Thymus (tissue), 11 donors: Measurements from ENCODE around the gene NFILZ. TPM values are rescaled to one million over a fixed set of nuclear protein-coding genes. Genes with fewer than 3 reads are reported as not detected.

Experiments
- DNase-seq, 9 donors: peaks; one replicate each; pipeline ENCODE4 v3.0.0-alpha.2; 2013; ENCODE audit warnings: low spot score in 9 of 9, low read depth in 6 of 9, missing footprints in 1 of 9
- H3K27ac ChIP-seq, 2 donors: one replicate each; pipeline ENCODE4 v1.5.1; 2013; ENCODE audit warnings: control low read depth in 1 of 2, low read depth in 1 of 2, low read length in 1 of 2, mild to moderate bottlenecking in 1 of 2, moderate library complexity in 1 of 2
- H3K27me3 ChIP-seq, 2 donors: one replicate each; pipeline ENCODE4 v1.5.1; 2013; ENCODE audit warnings: low read length in 1 of 2; ENCODE audit not compliant: control insufficient read depth in 2 of 2, insufficient read depth in 1 of 2
- H3K36me3 ChIP-seq, 2 donors: one replicate each; pipeline ENCODE4 v1.5.1; 2013; ENCODE audit warnings: low read length in 1 of 2, mild to moderate bottlenecking in 1 of 2, moderate library complexity in 1 of 2; ENCODE audit not compliant: control insufficient read depth in 2 of 2, insufficient read depth in 2 of 2
- H3K4me1 ChIP-seq, 2 donors: one replicate each; pipeline ENCODE4 v1.5.1; 2013; ENCODE audit warnings: low read length in 2 of 2; ENCODE audit not compliant: control insufficient read depth in 2 of 2, insufficient read depth in 2 of 2
- H3K4me3 ChIP-seq, 2 donors: one replicate each; pipeline ENCODE4 v1.5.1; 2013; ENCODE audit warnings: low read length in 2 of 2, control low read depth in 1 of 2, mild to moderate bottlenecking in 1 of 2
- H3K9me3 ChIP-seq, 2 donors: one replicate each; pipeline ENCODE4 v1.5.1; 2013; ENCODE audit warnings: low read length in 1 of 2, mild to moderate bottlenecking in 1 of 2; ENCODE audit not compliant: control insufficient read depth in 2 of 2, insufficient read depth in 1 of 2
- WGBS: extraction: QIAGEN DNeasy Blood & Tissue Kit; methylation state at CpG from one replicate; pipeline ENCODE4 v1.1.7; 2013; 5-methylcytosine and 5-hydroxymethylcytosine counted together
- polyA plus RNA-seq: library from polyadenylated mRNA; stranded (reverse); fragments of 200-250 nt; gene quantifications from one replicate; pipeline ENCODE4 v1.2.3, GENCODE V29; 2013
- total RNA-seq: library from RNA; stranded (reverse); fragments of 120-200 nt; gene quantifications from one replicate; pipeline ENCODE4 v1.2.4, GENCODE V29; 2013
- donor health status: healthy.

The NFILZ gene
- total and polyA plus RNA-seq, 2 donors, result not detected

DNA sequence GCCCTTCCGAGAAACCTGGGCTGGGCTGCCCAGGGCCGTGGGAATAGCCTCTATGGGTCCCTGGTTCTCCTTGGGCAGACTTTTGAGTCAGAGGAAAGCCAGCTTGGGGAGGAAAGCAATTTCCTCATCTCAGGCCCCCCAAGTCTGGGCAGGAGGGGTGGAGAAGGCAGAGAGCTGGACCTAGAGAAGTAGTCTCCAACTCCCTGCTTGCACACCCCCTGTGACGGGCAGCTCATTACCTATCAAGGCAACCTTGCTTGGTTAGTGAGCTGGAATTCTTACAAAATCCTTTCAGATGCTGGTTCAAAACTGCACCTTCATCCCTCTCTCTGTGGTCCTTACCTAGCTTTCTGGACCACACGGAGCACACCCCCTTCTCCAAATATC lies 34.2 kb downstream of the NFILZ start:
- DNase-seq, result no peak
- Histone ChIP-seq H3K27me3 (no peaks in the 10 kb centered on the region), H3K27ac (peak overlapping the region; percentile 18 to 66), H3K4me3 (peak overlapping the region; percentile 4 to 29), H3K36me3 (no peaks in the 10 kb centered on the region), H3K9me3 (no peaks in the 10 kb centered on the region), H3K4me1 (peaks cover 15 to 41% of the 10 kb centered on the region in 2 donors)
- 62% methylated on average over 4 of the region's 4 CpGs for WGBS

DNA sequence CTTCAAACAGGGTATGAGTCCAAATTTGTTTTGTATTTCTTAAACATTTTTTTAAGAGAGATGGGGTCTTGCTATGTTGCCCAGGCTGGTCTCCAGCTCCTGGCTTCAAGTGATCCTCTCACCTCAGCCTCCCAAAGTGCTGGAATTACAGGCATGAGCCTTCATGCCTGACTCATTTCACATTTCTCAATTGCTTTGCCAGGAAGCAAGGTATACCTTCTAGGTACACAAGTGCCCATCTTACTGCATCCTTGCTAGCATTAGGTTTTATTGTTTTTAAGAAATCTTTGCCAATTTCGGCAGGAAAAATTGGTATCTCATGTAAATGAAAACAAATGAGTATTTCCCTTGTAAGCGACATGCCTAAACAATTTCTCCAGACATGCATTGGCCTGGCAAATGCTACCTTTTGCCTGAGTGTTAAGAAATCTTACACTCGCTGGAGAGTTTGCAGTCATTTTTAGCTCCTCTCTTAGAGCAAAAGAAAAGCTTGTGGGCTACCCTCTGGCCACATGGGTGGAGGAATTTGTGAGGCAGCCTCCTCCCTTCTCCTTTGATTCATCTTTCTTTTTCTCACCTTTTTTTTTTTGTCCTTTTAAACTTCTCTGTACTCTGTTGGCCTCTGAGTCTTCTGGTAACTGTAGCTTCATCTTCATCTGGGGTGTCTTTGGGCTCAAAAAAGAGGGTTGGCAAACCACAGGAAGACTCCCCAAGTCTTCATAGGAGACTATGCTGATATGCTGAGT lies 35.2 kb downstream of the NFILZ start:
- Histone ChIP-seq H3K4me1 (peaks cover 15 to 36% of the 10 kb centered on the region in 2 donors), H3K36me3 (no peaks in the 10 kb centered on the region), H3K27me3 (no peaks in the 10 kb centered on the region), H3K27ac (no peak overlapping the region), H3K4me3 (no peak overlapping the region), H3K9me3 (no peaks in the 10 kb centered on the region)
- peak in 1 of 9 donors; percentile 37 for DNase-seq
- WGBS, result 83% methylated on average over 3 of the region's 3 CpGs

GRCh38 chr19:8666814-8667405 lies 36.5 kb downstream of the NFILZ start:
- DNase-seq, result no peak
- no peaks in the 10 kb centered on the region for H3K36me3 ChIP-seq
- no peaks in the 10 kb centered on the region for H3K9me3 ChIP-seq
- WGBS, result 45% methylated on average over 9 of the region's 9 CpGs
- no peak overlapping the region for H3K27ac ChIP-seq
- H3K4me1 ChIP-seq, result peaks cover 15 to 46% of the 10 kb centered on the region in 2 donors
- H3K27me3 ChIP-seq, result peaks cover 0 to 8% of the 10 kb centered on the region in 2 donors
- no peak overlapping the region for H3K4me3 ChIP-seq

DNA sequence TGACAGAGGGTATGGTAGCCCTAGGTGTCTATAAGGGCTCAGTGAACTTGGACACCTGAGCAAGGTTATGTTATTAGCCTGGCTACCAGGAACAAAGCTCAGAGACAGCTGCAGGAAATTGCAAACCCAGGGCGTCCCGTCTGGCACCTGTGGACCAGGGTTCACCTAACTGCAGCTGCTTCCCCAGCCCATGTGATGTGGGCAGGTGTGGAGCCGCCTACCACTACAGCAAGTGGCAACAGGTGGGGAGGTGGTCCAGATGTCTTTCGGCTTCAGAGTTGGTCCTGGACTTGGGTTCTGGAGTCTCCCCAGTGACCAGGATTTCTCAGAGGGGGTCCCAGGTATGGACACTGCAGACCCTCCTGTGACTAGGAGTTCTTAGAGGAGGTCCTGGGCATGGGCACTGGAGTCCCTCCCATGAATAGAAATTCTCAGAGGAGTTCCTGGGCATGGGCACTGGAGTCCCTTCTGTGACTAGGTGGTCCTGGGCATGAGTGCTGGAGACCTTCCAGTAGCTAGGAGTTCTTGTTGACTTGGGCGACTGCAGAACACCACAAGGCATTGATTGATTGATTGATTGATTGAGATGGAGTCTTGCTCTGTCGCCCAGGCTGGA lies 43.0 kb downstream of the NFILZ start:
- peaks cover 0 to 10% of the 10 kb centered on the region in 2 donors for H3K27me3 ChIP-seq
- 39% methylated on average over 6 of the region's 6 CpGs for WGBS
- peaks cover 16 to 37% of the 10 kb centered on the region in 2 donors for H3K4me1 ChIP-seq
- no peak overlapping the region for H3K27ac ChIP-seq
- H3K9me3 ChIP-seq, result peaks cover 0 to 15% of the 10 kb centered on the region in 2 donors
- no peak overlapping the region for H3K4me3 ChIP-seq
- H3K36me3 ChIP-seq, result no peaks in the 10 kb centered on the region
- peak in 3 of 9 donors; percentile 48 to 72 (median 55) for DNase-seq

DNA sequence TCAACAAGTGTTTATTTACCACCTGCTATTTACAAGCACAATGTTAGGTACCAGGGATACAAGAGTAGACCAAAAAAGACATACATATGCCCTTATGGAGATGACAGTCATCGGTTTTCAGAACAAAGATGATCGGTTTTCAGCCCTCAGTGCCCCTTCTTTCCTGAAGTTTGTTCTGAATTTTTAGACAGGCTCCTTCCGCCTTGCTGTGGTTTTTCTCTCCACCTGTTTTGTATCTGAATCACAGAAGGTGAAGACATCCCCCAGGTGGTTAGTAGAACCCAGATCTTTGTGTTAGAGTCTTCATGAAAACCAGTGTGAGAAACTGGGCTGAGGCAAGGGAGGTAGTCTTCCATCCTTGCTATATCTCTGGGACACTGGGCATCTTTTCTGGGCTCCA lies 44.6 kb downstream of the NFILZ start:
- 7% methylated on average over 3 of the region's 3 CpGs for WGBS
- no peak overlapping the region for H3K4me3 ChIP-seq
- peaks cover 16 to 37% of the 10 kb centered on the region in 2 donors for H3K4me1 ChIP-seq
- H3K9me3 ChIP-seq, result peaks cover 0 to 15% of the 10 kb centered on the region in 2 donors
- H3K27ac ChIP-seq, result peak overlapping the region in 1 of 2 donors; percentile 65
- no peaks in the 10 kb centered on the region for H3K36me3 ChIP-seq
- peaks cover 0 to 10% of the 10 kb centered on the region in 2 donors for H3K27me3 ChIP-seq
- peak in 6 of 9 donors; percentile 44 to 86 (median 65) for DNase-seq

GRCh38 chr19:8678244-8678807 lies 47.9 kb downstream of the NFILZ start:
- peaks cover 0 to 8% of the 10 kb centered on the region in 2 donors for H3K9me3 ChIP-seq
- no peaks in the 10 kb centered on the region for H3K36me3 ChIP-seq
- no peak overlapping the region for H3K4me3 ChIP-seq
- H3K27ac ChIP-seq, result no peak overlapping the region
- DNase-seq, result no peak
- peaks cover 0 to 2% of the 10 kb centered on the region in 2 donors for H3K27me3 ChIP-seq
- H3K4me1 ChIP-seq, result peaks cover 16 to 27% of the 10 kb centered on the region in 2 donors

Other genes starting within 250 kb of the NFILZ start
- gene RAB11B, start 240.3 kb upstream of the NFILZ start, total RNA-seq, result 5.6 TPM
- 81.9 TPM for gene RAB11B, start 240.3 kb upstream of the NFILZ start, polyA plus RNA-seq
- gene MARCHF2, start 217.3 kb upstream of the NFILZ start, total RNA-seq, result 24.5 TPM
- gene MARCHF2, start 217.3 kb upstream of the NFILZ start, polyA plus RNA-seq, result 30.7 TPM
- 92.7 TPM for gene HNRNPM, start 185.7 kb upstream of the NFILZ start, total RNA-seq
- gene HNRNPM, start 185.7 kb upstream of the NFILZ start, polyA plus RNA-seq, result 123 TPM
- 0.80 TPM for gene PRAM1, start 128.0 kb upstream of the NFILZ start, total RNA-seq
- gene PRAM1, start 128.0 kb upstream of the NFILZ start, polyA plus RNA-seq, result 7.5 TPM
- 2.1 TPM for gene ZNF414, start 116.5 kb upstream of the NFILZ start, total RNA-seq
- gene ZNF414, start 116.5 kb upstream of the NFILZ start, polyA plus RNA-seq, result 27.6 TPM
- 9.9 TPM for gene MYO1F, start 53.2 kb upstream of the NFILZ start, total RNA-seq
- gene MYO1F, start 53.2 kb upstream of the NFILZ start, polyA plus RNA-seq, result 20.8 TPM
- gene ADAMTS10, start 19.9 kb upstream of the NFILZ start, total RNA-seq, result 19.6 TPM
- 41.7 TPM for gene ADAMTS10, start 19.9 kb upstream of the NFILZ start, polyA plus RNA-seq
- not detected for gene ACTL9, start 68.2 kb downstream of the NFILZ start, total RNA-seq
- gene ACTL9, start 68.2 kb downstream of the NFILZ start, polyA plus RNA-seq, result not detected
- not detected for gene OR2Z1, start 91.0 kb downstream of the NFILZ start, total RNA-seq
- gene OR2Z1, start 91.0 kb downstream of the NFILZ start, polyA plus RNA-seq, result not detected
- 20.4 TPM for gene ZNF558, start 201.7 kb downstream of the NFILZ start, total RNA-seq
- 36.1 TPM for gene ZNF558, start 201.7 kb downstream of the NFILZ start, polyA plus RNA-seq
- gene MBD3L1, start 201.7 kb downstream of the NFILZ start, total RNA-seq, result not detected
- gene MBD3L1, start 201.7 kb downstream of the NFILZ start, polyA plus RNA-seq, result not detected